ENCODE measurements around the gene C9orf72.

DNA sequence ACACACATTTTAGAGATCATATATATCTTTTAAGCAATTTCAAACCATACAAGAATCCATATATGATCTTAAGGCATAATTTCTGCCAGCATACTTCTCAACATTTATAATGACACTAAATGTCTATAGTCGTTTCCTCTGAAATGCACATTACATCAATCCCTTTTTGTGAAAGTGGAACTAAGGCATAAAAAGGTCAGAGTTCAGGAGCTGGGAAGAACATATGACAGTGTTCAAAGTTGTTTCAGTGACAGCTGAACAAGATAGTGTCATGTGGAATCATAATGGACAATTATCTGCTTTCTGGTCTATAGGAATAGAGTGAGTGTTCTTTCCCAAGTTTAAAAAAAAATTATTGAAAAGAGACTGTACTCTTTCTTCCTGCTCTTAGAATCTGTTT lies 41.2 kb downstream of the C9orf72 start:
- TF ChIP-seq POLR2A (IDR thresholded peaks at IDR 0.05): no peak
- TF ChIP-seq, protein P1, sequence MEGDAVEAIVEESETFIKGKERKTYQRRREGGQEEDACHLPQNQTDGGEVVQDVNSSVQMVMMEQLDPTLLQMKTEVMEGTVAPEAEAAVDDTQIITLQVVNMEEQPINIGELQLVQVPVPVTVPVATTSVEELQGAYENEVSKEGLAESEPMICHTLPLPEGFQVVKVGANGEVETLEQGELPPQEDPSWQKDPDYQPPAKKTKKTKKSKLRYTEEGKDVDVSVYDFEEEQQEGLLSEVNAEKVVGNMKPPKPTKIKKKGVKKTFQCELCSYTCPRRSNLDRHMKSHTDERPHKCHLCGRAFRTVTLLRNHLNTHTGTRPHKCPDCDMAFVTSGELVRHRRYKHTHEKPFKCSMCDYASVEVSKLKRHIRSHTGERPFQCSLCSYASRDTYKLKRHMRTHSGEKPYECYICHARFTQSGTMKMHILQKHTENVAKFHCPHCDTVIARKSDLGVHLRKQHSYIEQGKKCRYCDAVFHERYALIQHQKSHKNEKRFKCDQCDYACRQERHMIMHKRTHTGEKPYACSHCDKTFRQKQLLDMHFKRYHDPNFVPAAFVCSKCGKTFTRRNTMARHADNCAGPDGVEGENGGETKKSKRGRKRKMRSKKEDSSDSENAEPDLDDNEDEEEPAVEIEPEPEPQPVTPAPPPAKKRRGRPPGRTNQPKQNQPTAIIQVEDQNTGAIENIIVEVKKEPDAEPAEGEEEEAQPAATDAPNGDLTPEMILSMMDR (IDR thresholded peaks at IDR 0.05): no peak

Data from adrenal gland (tissue), 5 donors.